ENCODE results near the gene TRHDE. TPM values are rescaled to one million over a fixed set of nuclear protein-coding genes. Genes with fewer than 3 reads are reported as not detected.

Gene TRHDE
- total RNA-seq, 1 experiment from 2014 or later = not detected

DNA sequence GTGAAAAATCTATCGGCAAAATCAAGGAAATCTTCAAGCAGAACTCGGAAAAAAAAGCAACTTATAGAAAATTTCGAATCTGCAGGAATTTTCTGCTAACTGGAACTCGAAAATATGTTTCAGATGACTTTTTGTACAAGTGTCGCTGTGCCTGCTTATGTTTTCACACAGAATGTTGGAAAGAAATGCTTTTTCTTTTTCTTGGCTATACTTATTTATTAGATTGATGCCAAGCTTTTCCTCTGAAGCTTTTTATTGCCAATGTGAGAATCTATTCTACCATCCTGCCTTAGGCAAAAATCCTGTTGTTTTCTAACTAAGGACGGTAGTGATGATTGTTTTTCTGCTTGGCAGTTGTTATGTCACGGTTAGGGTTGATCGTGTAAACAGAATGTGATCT lies 65.8 kb downstream of the TRHDE start:
- no peaks in the 10 kb centered on the region for H3K9me3 Mint-ChIP-seq (ENCODE audit: unreplicated experiment)
- peaks cover 20% of the 10 kb centered on the region for H3K27me3 Mint-ChIP-seq (ENCODE audit: insufficient read depth, unreplicated experiment)
- ChIA-PET CTCF (no interaction called here), POLR2A (no interaction called here)
- TF ChIP-seq, protein P1, sequence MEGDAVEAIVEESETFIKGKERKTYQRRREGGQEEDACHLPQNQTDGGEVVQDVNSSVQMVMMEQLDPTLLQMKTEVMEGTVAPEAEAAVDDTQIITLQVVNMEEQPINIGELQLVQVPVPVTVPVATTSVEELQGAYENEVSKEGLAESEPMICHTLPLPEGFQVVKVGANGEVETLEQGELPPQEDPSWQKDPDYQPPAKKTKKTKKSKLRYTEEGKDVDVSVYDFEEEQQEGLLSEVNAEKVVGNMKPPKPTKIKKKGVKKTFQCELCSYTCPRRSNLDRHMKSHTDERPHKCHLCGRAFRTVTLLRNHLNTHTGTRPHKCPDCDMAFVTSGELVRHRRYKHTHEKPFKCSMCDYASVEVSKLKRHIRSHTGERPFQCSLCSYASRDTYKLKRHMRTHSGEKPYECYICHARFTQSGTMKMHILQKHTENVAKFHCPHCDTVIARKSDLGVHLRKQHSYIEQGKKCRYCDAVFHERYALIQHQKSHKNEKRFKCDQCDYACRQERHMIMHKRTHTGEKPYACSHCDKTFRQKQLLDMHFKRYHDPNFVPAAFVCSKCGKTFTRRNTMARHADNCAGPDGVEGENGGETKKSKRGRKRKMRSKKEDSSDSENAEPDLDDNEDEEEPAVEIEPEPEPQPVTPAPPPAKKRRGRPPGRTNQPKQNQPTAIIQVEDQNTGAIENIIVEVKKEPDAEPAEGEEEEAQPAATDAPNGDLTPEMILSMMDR (IDR thresholded peaks at IDR 0.05; ENCODE audit: insufficient read depth in 1 of 2, low read depth in 1 of 2, low read length in 1 of 2, severe bottlenecking in 1 of 2, unreplicated experiment in 1 of 2) = no peak
- no peak for DNase-seq
- no peaks in the 10 kb centered on the region for H3K4me1 Mint-ChIP-seq (ENCODE audit: low read depth, unreplicated experiment)
- H3K36me3 ChIP-seq (ENCODE audit: control insufficient read depth, insufficient read depth, low read length) = no peaks in the 10 kb centered on the region
- no peaks in the 10 kb centered on the region for H3K36me3 Mint-ChIP-seq (ENCODE audit: insufficient read depth, unreplicated experiment)
- H3K4me3 Mint-ChIP-seq (ENCODE audit: unreplicated experiment) = no peak overlapping the region
- H3K4me3 ChIP-seq (ENCODE audit: low read depth, low read length) = no peak overlapping the region
- H3K9me3 ChIP-seq = no peaks in the 10 kb centered on the region; the same call in 1 of the 2 replicates
- BruUV-seq (replicated peaks) = no TSS peak
- H3K27ac Mint-ChIP-seq (ENCODE audit: unreplicated experiment) = no peak overlapping the region
- no peaks in the 10 kb centered on the region for H3K27me3 ChIP-seq (replicated peaks; ENCODE audit: control insufficient read depth, insufficient read depth, low read length)
- no peaks in the 10 kb centered on the region for H3K4me1 ChIP-seq
- intact Hi-C loops (cut with micrococcal nuclease; ENCODE audit: unreplicated experiment) = no loop called here

DNA sequence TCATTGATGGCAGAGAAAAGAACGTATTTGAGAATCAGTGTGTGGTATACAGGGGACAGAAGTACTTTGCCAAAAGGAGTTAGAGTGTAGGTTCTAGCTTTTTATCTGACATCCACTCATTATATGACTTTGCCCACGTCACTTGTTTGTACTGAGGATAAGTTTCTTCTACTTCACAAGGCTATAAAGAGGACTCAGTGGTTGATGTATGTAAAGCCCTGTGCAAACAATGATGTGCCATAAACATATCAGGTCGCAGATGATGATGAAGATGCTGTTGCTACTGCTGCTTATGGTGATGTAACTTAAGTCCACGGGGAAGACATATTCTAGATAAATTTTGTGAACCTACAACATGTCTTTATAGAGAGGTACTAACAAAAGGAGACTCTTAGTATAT lies 66.3 kb downstream of the TRHDE start:
- ChIA-PET CTCF (no interaction called here), POLR2A (no interaction called here)
- H3K36me3 ChIP-seq (ENCODE audit: control insufficient read depth, insufficient read depth, low read length) = no peaks in the 10 kb centered on the region
- no peaks in the 10 kb centered on the region for H3K4me1 ChIP-seq
- Mint-ChIP-seq H3K4me3 (ENCODE audit: unreplicated experiment) (no peak overlapping the region), H3K27ac (ENCODE audit: unreplicated experiment) (no peak overlapping the region), H3K36me3 (ENCODE audit: insufficient read depth, unreplicated experiment) (no peaks in the 10 kb centered on the region), H3K9me3 (ENCODE audit: unreplicated experiment) (no peaks in the 10 kb centered on the region), H3K4me1 (ENCODE audit: low read depth, unreplicated experiment) (no peaks in the 10 kb centered on the region), H3K27me3 (ENCODE audit: insufficient read depth, unreplicated experiment) (peaks cover 17% of the 10 kb centered on the region)
- H3K27me3 ChIP-seq (replicated peaks; ENCODE audit: control insufficient read depth, insufficient read depth, low read length) = no peaks in the 10 kb centered on the region
- no peak overlapping the region for H3K4me3 ChIP-seq (ENCODE audit: low read depth, low read length)
- BruUV-seq (replicated peaks) = no TSS peak
- intact Hi-C loops (cut with micrococcal nuclease; ENCODE audit: unreplicated experiment) = no loop called here
- no peaks in the 10 kb centered on the region; the same call in 1 of the 2 replicates for H3K9me3 ChIP-seq
- TF ChIP-seq, protein P1 (IDR thresholded peaks at IDR 0.05; ENCODE audit: insufficient read depth in 1 of 2, low read depth in 1 of 2, low read length in 1 of 2, severe bottlenecking in 1 of 2, unreplicated experiment in 1 of 2) = no peak
- DNase-seq = no peak

DNA sequence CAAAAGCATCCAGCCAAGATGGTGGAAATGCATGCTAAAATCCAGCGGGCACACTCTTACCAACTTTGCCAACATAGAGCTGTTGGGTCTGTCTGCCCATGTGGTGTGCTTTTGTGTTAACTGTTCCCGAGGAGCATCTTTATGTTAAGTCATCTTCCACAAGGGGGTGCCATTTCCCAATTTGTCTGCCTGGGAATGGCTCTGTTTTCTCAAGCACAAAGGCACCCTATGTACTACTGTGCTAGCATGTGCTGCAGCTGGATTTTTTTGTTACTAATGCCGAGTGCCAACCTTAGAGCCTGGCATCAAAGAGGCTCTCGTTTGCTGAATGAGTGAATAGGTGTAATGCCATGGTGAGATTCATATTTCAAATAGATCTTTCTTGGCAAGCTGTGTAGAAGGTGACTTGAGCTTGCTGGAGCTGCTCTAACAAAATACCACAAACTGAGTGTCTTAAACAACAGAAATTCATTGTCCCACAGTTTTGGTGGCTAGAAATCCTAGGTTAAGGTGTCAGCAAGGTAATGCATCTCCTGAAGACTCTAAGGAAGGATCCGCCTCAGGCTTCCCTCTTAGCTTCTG lies 74.3 kb downstream of the TRHDE start:
- no TSS peak for BruUV-seq (replicated peaks)
- H3K4me1 Mint-ChIP-seq (ENCODE audit: low read depth, unreplicated experiment) = no peaks in the 10 kb centered on the region
- H3K36me3 Mint-ChIP-seq (ENCODE audit: insufficient read depth, unreplicated experiment) = no peaks in the 10 kb centered on the region
- TF ChIP-seq, protein P1 (IDR thresholded peaks at IDR 0.05; ENCODE audit: insufficient read depth in 1 of 2, low read depth in 1 of 2, low read length in 1 of 2, severe bottlenecking in 1 of 2, unreplicated experiment in 1 of 2) = peak; percentile 55 to 61
- H3K36me3 ChIP-seq (ENCODE audit: control insufficient read depth, insufficient read depth, low read length) = no peaks in the 10 kb centered on the region
- H3K27ac Mint-ChIP-seq (ENCODE audit: unreplicated experiment) = no peak overlapping the region
- peak; percentile 65 to 75 for DNase-seq
- H3K27me3 ChIP-seq (replicated peaks; ENCODE audit: control insufficient read depth, insufficient read depth, low read length) = no peaks in the 10 kb centered on the region; the same call in 1 of the 2 replicates
- intact Hi-C loops (cut with micrococcal nuclease; ENCODE audit: unreplicated experiment) = loop anchor here (1.0 to 10.0 kb wide), 4 partner anchors 120 to 329 kb away; no protein-coding TSS in a partner anchor
- no peak overlapping the region for H3K4me3 ChIP-seq (ENCODE audit: low read depth, low read length)
- peaks cover under 1% of the 10 kb centered on the region for H3K27me3 Mint-ChIP-seq (ENCODE audit: insufficient read depth, unreplicated experiment)
- ChIA-PET POLR2A (no interaction called here), CTCF (interaction anchor here (0.5 to 1.3 kb wide), 6 partner anchors 10 to 616 kb away, joined by 3 to 8 read pairs (median 3); no protein-coding TSS in a partner anchor)
- H3K9me3 Mint-ChIP-seq (ENCODE audit: unreplicated experiment) = no peaks in the 10 kb centered on the region
- no peaks in the 10 kb centered on the region; the same call in 1 of the 2 replicates for H3K9me3 ChIP-seq
- H3K4me1 ChIP-seq = no peaks in the 10 kb centered on the region
- no peak overlapping the region for H3K4me3 Mint-ChIP-seq (ENCODE audit: unreplicated experiment)

Measured in Caco-2 (cell line).